ENCODE data around the gene ITPA. TPM values are rescaled to one million over a fixed set of nuclear protein-coding genes. Genes with fewer than 3 reads are reported as not detected.

Gene ITPA
- total and polyA plus RNA-seq, 2 of the 13 experiments (the other 11 are each of a cell fraction or from before 2014, with no cell fraction given): 60.1 to 103 TPM

DNA sequence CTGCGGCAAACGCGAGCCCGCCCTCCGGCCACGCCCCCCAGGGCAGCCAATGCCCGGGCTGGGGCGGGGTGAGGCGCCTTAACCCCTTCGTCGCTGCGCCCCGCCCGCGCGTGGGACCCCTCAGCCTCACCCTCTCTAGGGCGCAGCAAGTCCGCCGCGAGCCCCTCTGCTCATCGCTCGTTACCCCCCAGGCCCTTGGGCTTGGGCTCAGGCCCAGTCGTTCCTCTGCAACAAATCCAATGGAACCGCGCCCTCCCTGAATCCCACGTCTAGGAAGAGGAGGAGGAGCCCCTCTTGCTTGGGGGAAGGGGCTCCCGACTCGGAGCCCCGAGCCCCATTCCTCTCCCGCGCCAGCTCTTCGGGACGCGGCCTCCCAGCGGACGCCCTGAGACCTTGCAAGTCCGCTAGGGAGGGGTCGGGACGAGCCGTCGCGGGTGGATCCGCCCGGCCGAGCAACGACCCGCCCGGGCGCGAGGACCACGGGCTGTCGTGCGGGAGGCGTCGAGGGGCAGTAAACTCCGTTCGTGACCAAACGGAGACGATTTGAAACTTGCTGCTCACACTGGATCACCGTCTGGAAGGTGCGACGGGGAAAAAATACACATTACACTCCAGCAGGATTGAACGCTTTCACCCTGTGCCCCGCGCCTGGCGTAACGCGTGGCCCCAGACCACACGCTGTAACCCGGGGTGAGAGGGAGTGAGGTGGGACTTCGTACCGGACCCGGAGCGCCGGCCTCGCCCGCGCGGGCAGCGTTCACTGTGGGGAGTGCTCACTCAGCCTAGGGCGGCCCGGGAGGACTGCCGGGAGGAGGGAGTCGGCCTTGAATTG lies 35.5 kb upstream of the ITPA start (continued):
- TF ChIP-seq, protein P1, sequence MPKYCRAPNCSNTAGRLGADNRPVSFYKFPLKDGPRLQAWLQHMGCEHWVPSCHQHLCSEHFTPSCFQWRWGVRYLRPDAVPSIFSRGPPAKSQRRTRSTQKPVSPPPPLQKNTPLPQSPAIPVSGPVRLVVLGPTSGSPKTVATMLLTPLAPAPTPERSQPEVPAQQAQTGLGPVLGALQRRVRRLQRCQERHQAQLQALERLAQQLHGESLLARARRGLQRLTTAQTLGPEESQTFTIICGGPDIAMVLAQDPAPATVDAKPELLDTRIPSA (CRISPR knock-in tag; IDR thresholded peaks at IDR 0.05; ENCODE audit: borderline replicate concordance): no peak; the same call in 1 of the 2 replicates
- TF ChIP-seq RBFOX2 (IDR thresholded peaks at IDR 0.05; ENCODE audit: low read depth, low read length) (peak; percentile 92), ZNF10 (CRISPR knock-in tag; IDR thresholded peaks at IDR 0.05; ENCODE audit: borderline replicate concordance, low read depth) (0 out of 2 replicates have a peak, but pooled peaks have one; percentile 65), TGIF2 (CRISPR knock-in tag; IDR thresholded peaks at IDR 0.05) (peak; percentile 83; the same call in 1 of the 2 replicates), ZFP36L1 (CRISPR knock-in tag; IDR thresholded peaks at IDR 0.05) (peak; percentile 88; the same call in 1 of the 2 replicates), SNAPC2 (CRISPR knock-in tag; IDR thresholded peaks at IDR 0.05) (peak; percentile 79; the same call in 1 of the 2 replicates), CENPBD1 (CRISPR knock-in tag; IDR thresholded peaks at IDR 0.05; ENCODE audit: borderline replicate concordance, low read depth) (no peak), ZBTB7B (CRISPR knock-in tag; IDR thresholded peaks at IDR 0.05) (peak; percentile 99), RBAK (CRISPR knock-in tag; IDR thresholded peaks at IDR 0.05) (no peak; the same call in 1 of the 2 replicates), ZNF746 (CRISPR knock-in tag; IDR thresholded peaks at IDR 0.05) (peak; percentile 90), AGO1 (IDR thresholded peaks at IDR 0.05; ENCODE audit: low read depth, low read length, poor library complexity, severe bottlenecking) (peak; percentile 94), RARG (CRISPR knock-in tag; IDR thresholded peaks at IDR 0.05; ENCODE audit: low read depth) (no peak; the same call in 1 of the 2 replicates), BRF2 (CRISPR knock-in tag; IDR thresholded peaks at IDR 0.05) (peak; percentile 90; the same call in 1 of the 2 replicates), HINFP (CRISPR knock-in tag; IDR thresholded peaks at IDR 0.05; ENCODE audit: low read depth) (peak; percentile 66)
- TF ChIP-seq, protein P2, sequence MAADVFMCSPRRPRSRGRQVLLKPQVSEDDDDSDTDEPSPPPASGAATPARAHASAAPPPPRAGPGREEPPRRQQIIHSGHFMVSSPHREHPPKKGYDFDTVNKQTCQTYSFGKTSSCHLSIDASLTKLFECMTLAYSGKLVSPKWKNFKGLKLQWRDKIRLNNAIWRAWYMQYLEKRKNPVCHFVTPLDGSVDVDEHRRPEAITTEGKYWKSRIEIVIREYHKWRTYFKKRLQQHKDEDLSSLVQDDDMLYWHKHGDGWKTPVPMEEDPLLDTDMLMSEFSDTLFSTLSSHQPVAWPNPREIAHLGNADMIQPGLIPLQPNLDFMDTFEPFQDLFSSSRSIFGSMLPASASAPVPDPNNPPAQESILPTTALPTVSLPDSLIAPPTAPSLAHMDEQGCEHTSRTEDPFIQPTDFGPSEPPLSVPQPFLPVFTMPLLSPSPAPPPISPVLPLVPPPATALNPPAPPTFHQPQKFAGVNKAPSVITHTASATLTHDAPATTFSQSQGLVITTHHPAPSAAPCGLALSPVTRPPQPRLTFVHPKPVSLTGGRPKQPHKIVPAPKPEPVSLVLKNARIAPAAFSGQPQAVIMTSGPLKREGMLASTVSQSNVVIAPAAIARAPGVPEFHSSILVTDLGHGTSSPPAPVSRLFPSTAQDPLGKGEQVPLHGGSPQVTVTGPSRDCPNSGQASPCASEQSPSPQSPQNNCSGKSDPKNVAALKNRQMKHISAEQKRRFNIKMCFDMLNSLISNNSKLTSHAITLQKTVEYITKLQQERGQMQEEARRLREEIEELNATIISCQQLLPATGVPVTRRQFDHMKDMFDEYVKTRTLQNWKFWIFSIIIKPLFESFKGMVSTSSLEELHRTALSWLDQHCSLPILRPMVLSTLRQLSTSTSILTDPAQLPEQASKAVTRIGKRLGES (CRISPR knock-in tag; IDR thresholded peaks at IDR 0.05; ENCODE audit: borderline replicate concordance): peak; percentile 87; the same call in 1 of the 2 replicates
- TF ChIP-seq, protein P3, sequence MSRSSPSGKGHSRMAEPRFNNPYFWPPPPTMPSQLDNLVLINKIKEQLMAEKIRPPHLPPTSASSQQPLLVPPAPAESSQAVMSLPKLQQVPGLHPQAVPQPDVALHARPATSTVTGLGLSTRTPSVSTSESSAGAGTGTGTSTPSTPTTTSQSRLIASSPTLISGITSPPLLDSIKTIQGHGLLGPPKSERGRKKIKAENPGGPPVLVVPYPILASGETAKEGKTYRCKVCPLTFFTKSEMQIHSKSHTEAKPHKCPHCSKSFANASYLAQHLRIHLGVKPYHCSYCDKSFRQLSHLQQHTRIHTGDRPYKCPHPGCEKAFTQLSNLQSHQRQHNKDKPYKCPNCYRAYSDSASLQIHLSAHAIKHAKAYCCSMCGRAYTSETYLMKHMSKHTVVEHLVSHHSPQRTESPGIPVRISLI (CRISPR knock-in tag; IDR thresholded peaks at IDR 0.05; ENCODE audit: borderline replicate concordance): peak; percentile 66; the same call in 1 of the 2 replicates

Measured in HepG2 (cell line).